ENCODE data around the gene KLHDC7A.
A peak's percentile ranks its signal among the peaks of the same experiment; 100 is the strongest.

KLHDC7A gene

DNA sequence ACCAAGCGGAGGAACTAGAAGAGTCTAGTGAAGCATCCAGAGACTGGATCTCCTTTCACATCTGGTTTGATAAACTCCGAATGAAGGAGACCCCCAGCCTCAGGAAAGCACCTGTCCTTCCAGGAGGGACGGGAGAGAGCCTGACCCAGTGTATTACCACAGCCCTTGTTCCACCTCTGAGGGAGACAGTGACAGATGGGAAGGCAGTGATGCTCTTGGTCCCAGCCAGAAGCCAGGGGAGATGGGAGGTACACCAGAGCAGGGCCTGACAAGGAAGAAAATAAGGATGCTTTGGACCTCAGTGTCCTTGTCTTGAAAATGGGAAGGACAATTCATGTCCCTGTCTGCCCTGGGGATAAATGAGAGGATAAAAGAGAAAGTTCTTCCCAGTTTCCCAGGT is 3.5 kb downstream of the KLHDC7A start:
- POLR2A ChIA-PET = no interaction called here
- CTCF ChIA-PET = no interaction called here
- DNase-seq (ENCODE audit: extremely low spot score) = no peak
- no peak for TF ChIP-seq NFRKB (IDR thresholded peaks at IDR 0.05)
- TF ChIP-seq CTBP1 (IDR thresholded peaks at IDR 0.05; ENCODE audit: borderline replicate concordance) = no peak
- TF ChIP-seq FOXK2 (IDR thresholded peaks at IDR 0.05) = no peak
- no peak for TF ChIP-seq ZNF384 (IDR thresholded peaks at IDR 0.05)
- no peak for TF ChIP-seq BHLHE40 (IDR thresholded peaks at IDR 0.05; ENCODE audit: borderline replicate concordance)
- no peak for TF ChIP-seq FOXM1 (IDR thresholded peaks at IDR 0.05; ENCODE audit: borderline replicate concordance)
- TF ChIP-seq L3MBTL2 (conservative IDR thresholded peaks at IDR 0.05) = no peak
- no peak for TF ChIP-seq HDGF (IDR thresholded peaks at IDR 0.05; ENCODE audit: borderline replicate concordance)
- TF ChIP-seq, protein P1, sequence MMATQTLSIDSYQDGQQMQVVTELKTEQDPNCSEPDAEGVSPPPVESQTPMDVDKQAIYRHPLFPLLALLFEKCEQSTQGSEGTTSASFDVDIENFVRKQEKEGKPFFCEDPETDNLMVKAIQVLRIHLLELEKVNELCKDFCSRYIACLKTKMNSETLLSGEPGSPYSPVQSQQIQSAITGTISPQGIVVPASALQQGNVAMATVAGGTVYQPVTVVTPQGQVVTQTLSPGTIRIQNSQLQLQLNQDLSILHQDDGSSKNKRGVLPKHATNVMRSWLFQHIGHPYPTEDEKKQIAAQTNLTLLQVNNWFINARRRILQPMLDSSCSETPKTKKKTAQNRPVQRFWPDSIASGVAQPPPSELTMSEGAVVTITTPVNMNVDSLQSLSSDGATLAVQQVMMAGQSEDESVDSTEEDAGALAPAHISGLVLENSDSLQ (IDR thresholded peaks at IDR 0.05) = no peak

DNA sequence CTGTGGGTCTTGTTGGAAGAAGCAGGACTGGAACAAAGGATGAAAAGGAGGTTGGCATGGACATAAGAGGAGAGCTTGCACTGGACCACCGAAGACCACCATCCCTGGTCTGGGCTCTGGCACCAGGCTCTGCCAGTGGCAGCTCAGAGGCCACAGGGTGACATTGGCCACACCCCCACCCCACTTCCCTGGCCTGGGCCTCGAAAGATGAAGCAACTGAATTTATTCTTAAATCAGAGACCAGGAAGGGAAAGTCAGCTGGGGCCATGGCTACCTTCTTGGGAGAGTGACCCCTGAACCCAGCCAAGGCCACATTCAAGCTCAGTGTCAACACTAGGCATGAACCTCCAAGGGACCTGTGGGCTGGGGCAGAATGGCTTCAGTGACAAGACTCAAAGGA is 4.0 kb downstream of the KLHDC7A start:
- DNase-seq (ENCODE audit: extremely low spot score) = no peak
- ChIA-PET CTCF (no interaction called here), POLR2A (no interaction called here)
- TF ChIP-seq TARDBP (IDR thresholded peaks at IDR 0.05) (no peak), NFRKB (IDR thresholded peaks at IDR 0.05) (no peak), FOXM1 (IDR thresholded peaks at IDR 0.05; ENCODE audit: borderline replicate concordance) (no peak), ELF4 (IDR thresholded peaks at IDR 0.05) (no peak), BHLHE40 (IDR thresholded peaks at IDR 0.05; ENCODE audit: borderline replicate concordance) (no peak), HDGF (IDR thresholded peaks at IDR 0.05; ENCODE audit: borderline replicate concordance) (no peak), CTBP1 (IDR thresholded peaks at IDR 0.05; ENCODE audit: borderline replicate concordance) (no peak), LEF1 (IDR thresholded peaks at IDR 0.05; ENCODE audit: borderline replicate concordance) (no peak), FOXK2 (IDR thresholded peaks at IDR 0.05) (no peak), SP1 (IDR thresholded peaks at IDR 0.05) (no peak), ZNF384 (IDR thresholded peaks at IDR 0.05) (no peak), FOXA1 (IDR thresholded peaks at IDR 0.05) (no peak), ARNT (IDR thresholded peaks at IDR 0.05) (no peak), L3MBTL2 (conservative IDR thresholded peaks at IDR 0.05) (no peak), SUZ12 (IDR thresholded peaks at IDR 0.05) (no peak)
- TF ChIP-seq, protein P1 (IDR thresholded peaks at IDR 0.05) = no peak

DNA sequence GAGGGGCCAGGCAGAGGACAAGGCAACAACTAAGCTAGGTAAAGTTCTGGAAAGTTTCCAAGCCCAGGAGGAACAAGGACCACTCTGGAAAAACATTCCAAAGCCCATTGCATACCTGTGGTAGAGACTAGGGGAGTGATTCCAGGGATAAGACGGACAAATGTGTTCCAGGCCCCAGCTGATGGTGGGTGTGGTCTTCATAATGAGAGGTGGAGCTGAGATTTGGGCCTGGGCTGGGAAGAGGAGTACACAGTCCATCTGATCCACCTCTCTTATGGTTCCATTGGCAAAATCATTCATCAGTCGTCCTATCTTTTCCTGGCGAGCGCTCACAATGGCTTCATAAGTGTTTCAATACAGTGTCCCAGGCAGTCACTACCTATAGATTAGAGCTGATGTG is 4.5 kb downstream of the KLHDC7A start:
- TF ChIP-seq CTBP1 (IDR thresholded peaks at IDR 0.05; ENCODE audit: borderline replicate concordance) (no peak), FOXM1 (IDR thresholded peaks at IDR 0.05; ENCODE audit: borderline replicate concordance) (no peak), NFRKB (IDR thresholded peaks at IDR 0.05) (no peak), ELF4 (IDR thresholded peaks at IDR 0.05) (no peak), ARNT (IDR thresholded peaks at IDR 0.05) (no peak), TARDBP (IDR thresholded peaks at IDR 0.05) (no peak), FOXK2 (IDR thresholded peaks at IDR 0.05) (no peak), ZNF384 (IDR thresholded peaks at IDR 0.05) (no peak), LEF1 (IDR thresholded peaks at IDR 0.05; ENCODE audit: borderline replicate concordance) (no peak)
- no peak for DNase-seq (ENCODE audit: extremely low spot score)
- ChIA-PET POLR2A (no interaction called here), CTCF (no interaction called here)

DNA sequence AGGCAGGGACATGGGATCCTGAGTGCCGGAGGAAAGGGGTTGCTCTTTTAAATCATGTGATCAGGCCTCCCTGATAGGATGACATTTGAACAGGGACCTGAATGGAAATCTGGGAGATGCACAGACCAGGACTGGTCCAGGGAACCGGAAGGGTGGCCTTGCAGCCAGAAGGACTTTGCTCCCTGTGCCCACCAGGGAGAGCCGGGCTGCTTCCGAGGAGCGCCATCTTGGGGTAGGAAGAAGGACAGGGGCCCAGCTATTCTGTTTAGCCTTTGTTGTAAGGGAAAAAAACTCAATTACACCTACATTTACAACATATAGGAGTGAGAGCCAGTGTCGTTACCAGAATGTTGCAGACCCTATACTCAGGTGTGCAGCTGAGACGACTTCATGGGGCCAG is 5.5 kb downstream of the KLHDC7A start:
- ChIA-PET POLR2A (no interaction called here), CTCF (interaction anchor here (0.6 kb wide), 1 partner anchor 22 kb away, joined by 4 read pairs; no protein-coding TSS in a partner anchor)
- DNase-seq (ENCODE audit: extremely low spot score) = peak; percentile 40
- TF ChIP-seq ARNT (IDR thresholded peaks at IDR 0.05) = no peak
- no peak for TF ChIP-seq NFRKB (IDR thresholded peaks at IDR 0.05)
- TF ChIP-seq CTBP1 (IDR thresholded peaks at IDR 0.05; ENCODE audit: borderline replicate concordance) = no peak
- TF ChIP-seq FOXK2 (IDR thresholded peaks at IDR 0.05) = no peak
- no peak for TF ChIP-seq SUZ12 (IDR thresholded peaks at IDR 0.05)
- TF ChIP-seq FOXA1 (IDR thresholded peaks at IDR 0.05) = no peak
- no peak for TF ChIP-seq SP1 (IDR thresholded peaks at IDR 0.05)
- no peak for TF ChIP-seq TARDBP (IDR thresholded peaks at IDR 0.05)
- no peak for TF ChIP-seq ZNF384 (IDR thresholded peaks at IDR 0.05)
- TF ChIP-seq ELF4 (IDR thresholded peaks at IDR 0.05) = no peak
- no peak for TF ChIP-seq FOXM1 (IDR thresholded peaks at IDR 0.05; ENCODE audit: borderline replicate concordance)
- TF ChIP-seq, protein P1 (IDR thresholded peaks at IDR 0.05) = no peak
- no peak for TF ChIP-seq HDGF (IDR thresholded peaks at IDR 0.05; ENCODE audit: borderline replicate concordance)
- no peak for TF ChIP-seq LEF1 (IDR thresholded peaks at IDR 0.05; ENCODE audit: borderline replicate concordance)
- no peak for TF ChIP-seq L3MBTL2 (conservative IDR thresholded peaks at IDR 0.05)
- no peak for TF ChIP-seq BHLHE40 (IDR thresholded peaks at IDR 0.05; ENCODE audit: borderline replicate concordance)

DNA sequence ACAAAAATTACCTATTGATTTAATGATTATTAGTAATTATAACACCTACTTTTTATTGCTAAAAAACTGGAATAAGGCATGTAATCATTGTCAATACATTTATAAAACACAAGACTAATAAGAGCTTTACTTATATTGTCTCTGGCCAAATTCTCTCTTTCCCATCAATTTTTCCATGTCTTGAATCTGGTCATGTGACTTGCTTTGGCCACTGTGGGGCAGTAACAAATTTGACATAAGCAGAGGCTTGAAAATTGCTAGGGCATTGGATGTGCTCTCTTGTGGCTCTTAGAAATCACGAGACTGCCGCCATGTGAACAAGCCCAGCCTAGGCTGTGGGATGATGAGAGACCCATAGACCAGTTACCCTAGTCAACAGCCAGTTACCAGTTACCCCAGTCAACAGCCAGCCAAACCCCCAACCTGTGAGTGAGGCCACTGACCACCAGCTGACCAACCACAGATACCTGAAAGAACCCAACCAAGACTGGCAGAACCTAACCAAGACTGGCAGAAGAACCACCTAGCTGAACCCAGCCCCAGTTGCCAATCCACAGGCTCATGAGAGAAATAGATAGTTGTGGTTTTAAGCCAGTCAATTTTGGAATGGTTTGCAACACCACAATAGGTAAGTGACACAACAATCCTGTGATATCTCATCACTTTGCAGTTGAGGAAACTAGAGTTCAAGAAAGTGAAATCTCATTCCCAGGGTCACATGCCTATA is 8.8 kb downstream of the KLHDC7A start:
- TF ChIP-seq LEF1 (IDR thresholded peaks at IDR 0.05; ENCODE audit: borderline replicate concordance) = no peak
- DNase-seq (ENCODE audit: extremely low spot score) = no peak
- CTCF ChIA-PET = interaction anchor here (0.6 kb wide), 1 partner anchor 706 kb away, joined by 4 read pairs; no protein-coding TSS in a partner anchor
- POLR2A ChIA-PET = interaction anchor here (0.7 kb wide), 1 partner anchor 84 kb away, joined by 3 read pairs; no protein-coding TSS in a partner anchor

DNA sequence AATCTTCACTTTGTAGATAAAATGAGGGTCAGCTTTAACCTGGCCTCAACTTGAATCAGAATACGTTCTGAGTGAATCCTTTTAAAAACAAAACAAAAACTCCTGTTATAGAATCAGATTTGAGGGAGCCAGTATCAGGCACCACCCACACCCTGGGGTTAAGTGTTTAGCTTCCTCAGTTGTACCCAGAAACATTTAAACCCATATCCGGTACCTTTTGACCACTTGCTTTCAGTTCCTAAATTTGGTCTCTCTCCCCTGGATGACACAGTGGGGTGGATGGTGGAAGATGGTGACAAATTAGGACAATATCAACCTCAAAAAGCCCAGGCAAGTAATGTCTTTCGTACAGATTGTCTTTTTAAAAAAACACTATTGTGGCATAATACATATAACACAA is 10.4 kb downstream of the KLHDC7A start:
- ChIA-PET POLR2A (no interaction called here), CTCF (no interaction called here)
- TF ChIP-seq LEF1 (IDR thresholded peaks at IDR 0.05; ENCODE audit: borderline replicate concordance) = no peak
- TF ChIP-seq, protein P1 (IDR thresholded peaks at IDR 0.05) = no peak
- no peak for TF ChIP-seq CTBP1 (IDR thresholded peaks at IDR 0.05; ENCODE audit: borderline replicate concordance)
- TF ChIP-seq ARNT (IDR thresholded peaks at IDR 0.05) = no peak
- TF ChIP-seq NFRKB (IDR thresholded peaks at IDR 0.05) = no peak
- no peak for TF ChIP-seq BHLHE40 (IDR thresholded peaks at IDR 0.05; ENCODE audit: borderline replicate concordance)
- no peak for TF ChIP-seq ZNF384 (IDR thresholded peaks at IDR 0.05)
- no peak for TF ChIP-seq SUZ12 (IDR thresholded peaks at IDR 0.05)
- TF ChIP-seq ELF4 (IDR thresholded peaks at IDR 0.05) = no peak
- TF ChIP-seq SP1 (IDR thresholded peaks at IDR 0.05) = no peak
- no peak for TF ChIP-seq FOXM1 (IDR thresholded peaks at IDR 0.05; ENCODE audit: borderline replicate concordance)
- TF ChIP-seq HDGF (IDR thresholded peaks at IDR 0.05; ENCODE audit: borderline replicate concordance) = no peak
- no peak for TF ChIP-seq FOXA1 (IDR thresholded peaks at IDR 0.05)
- TF ChIP-seq L3MBTL2 (conservative IDR thresholded peaks at IDR 0.05) = no peak
- no peak for TF ChIP-seq TARDBP (IDR thresholded peaks at IDR 0.05)
- TF ChIP-seq FOXK2 (IDR thresholded peaks at IDR 0.05) = no peak
- DNase-seq (ENCODE audit: extremely low spot score) = no peak
